ENCODE measurements around the gene KIF1C. TPM values are rescaled to one million over a fixed set of nuclear protein-coding genes. Genes with fewer than 3 reads are reported as not detected.

The KIF1C gene
- total RNA-seq, 1 donor from 2014 or later, result 97.6 TPM

DNA sequence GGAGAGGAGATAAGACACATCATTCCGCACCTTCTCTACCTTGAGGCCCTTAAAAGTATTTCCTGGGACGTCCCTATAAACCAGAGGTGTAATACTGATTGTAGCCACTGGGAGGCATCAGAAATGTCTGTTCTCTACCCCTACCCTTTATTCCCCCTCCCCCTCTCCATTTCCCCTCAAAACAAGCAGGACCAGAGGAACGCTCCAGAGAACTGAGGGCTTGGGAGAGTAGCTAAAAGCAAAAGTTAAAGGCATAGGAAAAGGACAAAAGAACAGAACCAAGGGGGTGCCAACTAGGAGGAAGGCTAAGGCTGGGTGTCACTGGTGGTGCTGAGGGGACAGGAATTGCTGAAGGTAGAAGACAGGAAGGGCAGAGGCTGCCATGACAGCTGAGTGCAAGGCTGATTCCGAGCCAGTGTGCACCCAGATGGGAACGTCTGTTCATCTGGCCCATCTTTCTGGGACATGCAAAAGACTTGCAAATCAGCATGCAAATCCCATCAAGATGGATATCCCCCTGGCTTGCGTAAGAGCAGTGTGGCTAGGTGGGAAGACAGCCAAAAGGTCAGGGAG is 17.0 kb upstream of the KIF1C start:
- DNase-seq (ENCODE audit: low read depth), result no peak
- Histone ChIP-seq H3K4me3 (ENCODE audit: low read depth, low read length) (no peak overlapping the region), H3K27me3 (ENCODE audit: control insufficient read depth, insufficient read depth, low read length) (no peaks in the 10 kb centered on the region), H3K36me3 (ENCODE audit: control insufficient read depth, insufficient read depth, low read length) (peaks cover 3% of the 10 kb centered on the region)
- TF ChIP-seq, protein P1, sequence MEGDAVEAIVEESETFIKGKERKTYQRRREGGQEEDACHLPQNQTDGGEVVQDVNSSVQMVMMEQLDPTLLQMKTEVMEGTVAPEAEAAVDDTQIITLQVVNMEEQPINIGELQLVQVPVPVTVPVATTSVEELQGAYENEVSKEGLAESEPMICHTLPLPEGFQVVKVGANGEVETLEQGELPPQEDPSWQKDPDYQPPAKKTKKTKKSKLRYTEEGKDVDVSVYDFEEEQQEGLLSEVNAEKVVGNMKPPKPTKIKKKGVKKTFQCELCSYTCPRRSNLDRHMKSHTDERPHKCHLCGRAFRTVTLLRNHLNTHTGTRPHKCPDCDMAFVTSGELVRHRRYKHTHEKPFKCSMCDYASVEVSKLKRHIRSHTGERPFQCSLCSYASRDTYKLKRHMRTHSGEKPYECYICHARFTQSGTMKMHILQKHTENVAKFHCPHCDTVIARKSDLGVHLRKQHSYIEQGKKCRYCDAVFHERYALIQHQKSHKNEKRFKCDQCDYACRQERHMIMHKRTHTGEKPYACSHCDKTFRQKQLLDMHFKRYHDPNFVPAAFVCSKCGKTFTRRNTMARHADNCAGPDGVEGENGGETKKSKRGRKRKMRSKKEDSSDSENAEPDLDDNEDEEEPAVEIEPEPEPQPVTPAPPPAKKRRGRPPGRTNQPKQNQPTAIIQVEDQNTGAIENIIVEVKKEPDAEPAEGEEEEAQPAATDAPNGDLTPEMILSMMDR (IDR thresholded peaks at IDR 0.05; ENCODE audit: insufficient read depth, low read length, poor library complexity, severe bottlenecking), result peak; percentile 71

DNA sequence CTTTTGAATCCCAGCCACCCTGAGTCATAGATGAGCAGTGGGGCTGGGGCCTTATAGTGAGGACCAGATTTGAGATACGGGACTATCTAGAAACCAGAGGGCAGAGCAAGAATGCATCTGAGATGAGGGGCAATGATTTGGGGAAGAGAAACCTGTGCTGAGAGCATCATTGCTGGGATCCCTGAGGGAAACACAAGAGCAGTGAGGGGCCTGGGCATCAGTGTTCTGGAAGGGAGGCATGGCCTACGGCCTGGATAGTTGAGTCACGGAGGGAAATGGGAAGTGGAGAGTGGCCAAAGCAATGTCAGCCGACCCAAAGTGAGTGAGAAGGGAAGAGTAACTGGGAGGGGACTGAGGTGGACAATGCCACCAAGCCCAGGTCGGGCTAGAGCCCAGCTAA is 15.4 kb upstream of the KIF1C start:
- no peak for DNase-seq (ENCODE audit: low read depth)
- Histone ChIP-seq H3K4me3 (ENCODE audit: low read depth, low read length) (no peak overlapping the region), H3K27me3 (ENCODE audit: control insufficient read depth, insufficient read depth, low read length) (no peaks in the 10 kb centered on the region), H3K36me3 (ENCODE audit: control insufficient read depth, insufficient read depth, low read length) (peaks cover 3% of the 10 kb centered on the region)
- TF ChIP-seq, protein P1 (IDR thresholded peaks at IDR 0.05; ENCODE audit: insufficient read depth, low read length, poor library complexity, severe bottlenecking), result no peak

DNA sequence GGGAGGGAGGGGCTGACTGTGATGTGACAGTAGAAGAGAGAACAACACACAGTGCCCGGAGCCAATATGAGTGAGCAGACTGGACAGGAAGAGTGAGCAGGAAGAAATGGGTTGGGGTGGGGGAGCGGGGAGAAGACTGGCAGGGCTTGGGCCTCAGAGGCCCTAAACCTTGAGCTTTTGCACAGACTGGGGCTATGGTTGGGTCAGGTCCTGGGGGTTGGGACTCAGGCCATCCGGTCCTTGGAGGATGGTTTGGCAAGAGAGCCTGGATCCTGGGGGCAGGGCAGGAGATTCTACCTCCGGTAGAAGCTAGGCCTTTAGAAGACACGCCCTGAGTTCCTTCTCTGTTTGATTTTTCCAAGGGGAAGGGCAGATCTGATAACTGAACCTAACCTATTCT is 11.3 kb upstream of the KIF1C start:
- TF ChIP-seq, protein P1 (IDR thresholded peaks at IDR 0.05; ENCODE audit: insufficient read depth, low read length, poor library complexity, severe bottlenecking), result no peak
- Histone ChIP-seq H3K27me3 (ENCODE audit: control insufficient read depth, insufficient read depth, low read length) (no peaks in the 10 kb centered on the region), H3K36me3 (ENCODE audit: control insufficient read depth, insufficient read depth, low read length) (no peaks in the 10 kb centered on the region), H3K4me3 (ENCODE audit: low read depth, low read length) (peak overlapping the region; percentile 66)
- DNase-seq (ENCODE audit: low read depth), result no peak

DNA sequence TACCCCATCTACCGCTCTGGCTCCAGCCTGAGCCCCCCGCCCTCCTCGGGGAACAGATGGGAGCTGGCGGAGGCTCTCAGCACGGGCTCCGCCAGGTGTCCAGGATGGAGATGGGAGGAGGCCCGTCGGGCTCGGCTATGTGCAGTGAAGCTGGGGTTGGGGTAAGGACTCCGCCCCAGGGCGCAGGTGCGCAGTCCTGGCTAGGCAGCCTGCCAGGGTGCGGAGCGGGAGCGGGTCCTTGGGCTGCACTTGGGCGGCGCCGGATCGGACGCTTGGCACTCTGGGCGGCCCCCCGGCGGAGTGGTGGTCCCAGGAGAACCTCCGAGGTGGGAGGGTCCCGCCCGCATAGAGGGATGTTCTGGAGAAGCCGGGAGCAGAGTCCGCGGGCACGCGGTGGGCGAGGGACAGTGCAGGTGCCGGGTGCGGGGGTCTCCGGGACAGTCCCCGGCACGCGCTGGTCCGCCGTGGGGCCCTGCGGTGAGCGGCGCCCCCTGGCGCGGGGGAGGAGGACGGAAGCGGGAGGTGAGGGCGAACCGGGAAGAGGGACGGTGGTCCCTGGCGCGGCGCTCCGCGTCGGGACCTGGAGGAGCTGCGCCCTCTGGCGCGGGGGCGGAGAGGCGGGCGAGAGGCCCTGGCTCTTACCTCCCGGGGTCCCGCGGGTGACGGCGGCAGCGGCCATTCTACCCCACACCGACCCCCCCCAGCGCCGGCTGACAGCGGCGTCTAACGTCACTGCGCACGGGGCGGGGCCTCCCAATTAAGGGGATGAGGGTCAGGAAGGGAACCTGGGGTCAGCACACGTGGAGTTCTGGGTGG is 10.6 kb upstream of the KIF1C start, which contains the start of gene CAMTA2:
Gene CAMTA2, minus strand, starts transcription at position 725 of the 816 bp plus-strand sequence. CDS start 1,453 bp downstream, outside the sequence.
- no peak for DNase-seq (ENCODE audit: low read depth)
- Histone ChIP-seq H3K36me3 (ENCODE audit: control insufficient read depth, insufficient read depth, low read length) (no peaks in the 10 kb centered on the region), H3K4me3 (ENCODE audit: low read depth, low read length) (peak within 1 kb of the TSS; percentile 66), H3K27me3 (ENCODE audit: control insufficient read depth, insufficient read depth, low read length) (no peaks in the 10 kb centered on the region)
- TF ChIP-seq, protein P1 (IDR thresholded peaks at IDR 0.05; ENCODE audit: insufficient read depth, low read length, poor library complexity, severe bottlenecking), result peak; percentile 44

DNA sequence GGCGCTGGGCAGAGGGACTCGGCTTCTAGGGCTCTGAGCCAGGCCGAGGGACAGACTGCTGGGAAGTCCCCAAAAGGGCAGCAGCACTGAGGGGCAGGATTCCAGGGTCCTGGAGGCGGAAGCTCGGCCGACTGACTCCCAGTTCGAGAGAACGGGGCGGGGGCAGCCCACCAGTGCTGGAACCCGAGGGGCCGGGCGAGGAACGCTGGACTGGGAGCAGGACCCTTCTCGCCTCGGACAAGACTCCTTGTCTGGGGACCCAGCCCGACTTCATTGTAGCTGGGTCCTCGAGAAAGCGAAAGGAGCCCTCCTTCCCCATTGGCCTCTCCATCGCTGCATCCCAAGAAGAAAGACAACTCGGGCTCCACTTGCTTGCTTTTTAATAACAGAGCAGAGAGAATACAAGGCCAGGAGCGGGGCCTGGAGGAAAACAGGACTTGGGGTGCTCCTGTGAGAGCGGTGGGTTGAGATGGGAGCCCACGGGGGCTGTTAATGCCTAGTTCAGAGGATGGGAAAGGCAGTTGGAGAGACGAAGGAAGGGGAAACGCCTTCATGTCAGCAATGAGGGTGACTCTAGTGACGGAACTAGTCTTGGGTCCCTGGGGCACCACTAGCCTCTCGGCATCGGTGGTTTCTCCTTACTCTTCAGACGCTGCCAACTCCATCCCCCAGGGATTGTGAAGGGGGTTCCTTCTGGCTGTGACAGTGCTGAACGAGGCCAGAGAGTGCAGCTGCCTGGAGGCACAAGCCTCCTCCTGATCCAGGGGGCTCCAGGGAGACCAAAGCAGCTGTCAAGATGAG is 9.8 kb upstream of the KIF1C start:
- H3K27me3 ChIP-seq (ENCODE audit: control insufficient read depth, insufficient read depth, low read length), result no peaks in the 10 kb centered on the region
- DNase-seq (ENCODE audit: low read depth), result no peak
- no peaks in the 10 kb centered on the region for H3K36me3 ChIP-seq (ENCODE audit: control insufficient read depth, insufficient read depth, low read length)
- H3K4me3 ChIP-seq (ENCODE audit: low read depth, low read length), result peak overlapping the region; percentile 66
- TF ChIP-seq, protein P1 (IDR thresholded peaks at IDR 0.05; ENCODE audit: insufficient read depth, low read length, poor library complexity, severe bottlenecking), result no peak

Measured in kidney epithelial cell (primary cell).